DMS53 treated with DMSO at 0.1 percent for 48 hours (cell line): Measurements from ENCODE around the gene PRKCA.
A peak's percentile ranks its signal among the peaks of the same experiment; 100 is the strongest.
"Not testable (repeated sequence)": the region's sequence is repeated elsewhere in the genome, so short reads cannot be mapped to it uniquely, and the experiment has no call there.

Experiments used
- DNase-seq: peaks from one replicate; lab custom pipeline; 2025; ENCODE audit not compliant: unreplicated experiment; lab: John Stamatoyannopoulos, UW

The PRKCA gene

GRCh38 chr17:66379996-66380395 lies 77.6 kb downstream of the PRKCA start:
- DNase-seq, result no peak

- DNase-seq, result no peak
These were observed 79.4 kb downstream of the PRKCA start for GRCh38 chr17:66381701-66382362.

DNA sequence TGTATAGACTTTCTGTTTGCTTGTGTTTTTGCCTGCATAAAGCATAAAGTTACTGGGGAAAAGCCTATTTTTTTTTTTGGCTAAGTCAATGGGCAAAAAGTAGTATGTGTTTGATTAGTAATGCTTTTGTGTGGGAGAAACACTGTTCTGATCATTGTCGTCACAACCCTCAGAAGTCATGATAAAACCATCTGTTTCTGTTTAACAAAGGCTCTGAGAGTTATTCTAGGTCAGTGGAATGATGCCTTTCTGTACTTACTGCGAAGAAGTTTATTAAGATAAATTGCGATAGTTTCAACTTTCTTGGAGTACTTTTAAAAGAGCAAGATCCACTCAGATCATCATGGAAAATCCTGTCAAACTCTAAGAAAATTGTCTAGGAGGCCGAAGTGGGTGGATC lies 80.9 kb downstream of the PRKCA start:
- no peak for DNase-seq

GRCh38 chr17:66386498-66387351 lies 84.3 kb downstream of the PRKCA start:
- peak; percentile 54 for DNase-seq

DNA sequence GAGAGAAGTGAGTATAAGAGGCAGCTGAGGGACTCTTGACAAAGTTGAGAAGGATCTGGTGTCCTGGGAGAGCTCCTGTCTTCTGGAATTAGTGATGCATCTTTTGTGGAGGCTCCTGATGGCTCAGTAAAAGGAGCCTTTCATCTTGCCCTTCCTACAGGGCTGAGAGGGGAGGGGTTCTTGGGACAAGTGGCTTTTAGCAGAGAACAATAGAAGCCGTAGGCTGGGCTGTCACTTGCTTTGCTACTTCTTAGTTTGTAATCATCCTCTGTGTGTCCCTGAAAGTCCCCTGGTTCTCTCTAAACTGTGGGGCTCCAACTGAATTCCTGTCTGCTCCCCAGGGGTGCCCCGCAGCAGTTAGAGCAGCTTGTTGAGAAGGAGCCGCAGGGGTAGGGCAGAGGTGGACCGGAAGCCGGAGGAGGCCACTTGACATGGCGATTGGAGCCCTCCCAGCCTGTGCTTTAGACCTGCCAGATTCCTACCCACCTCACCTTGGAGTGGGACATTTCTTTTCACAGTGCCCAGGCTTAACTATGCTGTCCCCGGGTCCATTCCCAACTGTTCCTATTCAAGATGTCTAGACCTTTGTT lies 85.1 kb downstream of the PRKCA start:
- no peak for DNase-seq

DNA sequence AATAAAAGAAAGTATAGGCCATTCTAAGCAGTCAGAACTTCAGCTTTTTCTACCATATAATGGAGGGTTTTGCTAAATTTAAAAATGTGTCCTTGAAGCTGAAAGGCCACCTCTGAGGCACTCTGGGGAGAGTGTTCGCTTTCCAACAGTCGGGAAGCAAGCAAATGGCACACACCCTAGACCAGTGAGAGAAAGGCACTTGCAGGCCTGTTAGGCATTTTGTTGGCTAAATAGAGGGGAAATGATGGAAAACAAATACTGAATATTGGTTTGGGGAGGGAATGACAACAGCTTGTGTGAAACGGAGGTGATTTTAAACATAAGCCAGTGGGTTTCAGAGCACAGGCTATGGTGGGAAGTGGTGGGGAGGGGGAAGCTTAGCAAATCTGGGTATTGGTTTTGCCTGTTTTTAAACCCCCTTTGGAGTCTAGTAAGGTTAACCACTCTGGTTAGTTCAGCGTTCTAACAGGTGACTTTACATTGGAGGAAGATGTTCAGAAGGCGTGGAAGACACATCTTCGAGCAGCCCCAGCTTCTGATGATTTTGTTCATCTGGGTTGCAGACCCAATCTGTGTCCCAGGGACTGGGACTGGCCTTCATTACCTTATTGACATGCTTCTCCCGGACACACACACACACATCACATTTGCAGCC lies 90.5 kb downstream of the PRKCA start:
- DNase-seq, result no peak

DNA sequence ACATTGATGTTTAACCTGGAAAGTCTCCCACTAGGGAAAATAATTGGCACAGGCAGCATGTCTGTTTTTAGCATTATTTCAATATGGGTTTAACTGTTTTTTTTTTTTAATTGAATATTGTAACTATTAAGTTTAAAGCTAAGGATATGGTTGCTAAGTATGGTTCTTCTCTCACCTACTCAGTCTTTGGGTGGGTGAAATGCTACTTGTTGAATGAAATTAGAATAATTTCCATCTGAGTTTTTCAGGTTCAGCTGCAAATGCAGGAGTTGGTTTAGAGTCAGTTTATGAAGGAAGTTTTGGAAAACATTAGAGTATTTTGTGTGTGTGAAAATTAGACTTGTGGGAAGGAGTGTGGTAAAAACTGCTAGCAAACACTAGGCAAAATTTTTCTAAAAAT lies 93.5 kb downstream of the PRKCA start:
- DNase-seq, result no peak

DNA sequence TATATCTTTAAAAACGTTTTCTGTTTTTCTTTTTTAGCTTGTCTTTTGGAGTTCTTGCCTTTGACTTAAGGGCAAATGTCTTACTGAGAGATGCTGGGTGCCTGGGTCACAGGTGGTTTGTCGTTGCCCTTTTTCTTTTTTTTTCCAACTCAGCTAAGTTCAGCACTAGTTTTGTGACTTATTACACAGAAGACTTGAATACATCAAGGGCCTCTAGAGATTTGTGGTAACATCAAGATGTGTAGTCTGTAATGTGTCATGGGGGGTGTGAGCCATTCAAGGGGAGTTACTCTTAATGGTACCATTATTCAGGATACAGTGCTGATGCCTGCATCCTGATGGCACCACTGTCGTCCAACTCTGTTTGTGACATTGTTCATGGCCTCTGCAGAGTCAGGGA lies 95.1 kb downstream of the PRKCA start:
- no peak for DNase-seq

- no peak for DNase-seq
These were observed 95.6 kb downstream of the PRKCA start for GRCh38 chr17:66398059-66398458.

- no peak for DNase-seq
These were observed 96.2 kb downstream of the PRKCA start for GRCh38 chr17:66398617-66399016.

- DNase-seq, result no peak
These were observed 97.0 kb downstream of the PRKCA start for GRCh38 chr17:66399441-66399840.

DNA sequence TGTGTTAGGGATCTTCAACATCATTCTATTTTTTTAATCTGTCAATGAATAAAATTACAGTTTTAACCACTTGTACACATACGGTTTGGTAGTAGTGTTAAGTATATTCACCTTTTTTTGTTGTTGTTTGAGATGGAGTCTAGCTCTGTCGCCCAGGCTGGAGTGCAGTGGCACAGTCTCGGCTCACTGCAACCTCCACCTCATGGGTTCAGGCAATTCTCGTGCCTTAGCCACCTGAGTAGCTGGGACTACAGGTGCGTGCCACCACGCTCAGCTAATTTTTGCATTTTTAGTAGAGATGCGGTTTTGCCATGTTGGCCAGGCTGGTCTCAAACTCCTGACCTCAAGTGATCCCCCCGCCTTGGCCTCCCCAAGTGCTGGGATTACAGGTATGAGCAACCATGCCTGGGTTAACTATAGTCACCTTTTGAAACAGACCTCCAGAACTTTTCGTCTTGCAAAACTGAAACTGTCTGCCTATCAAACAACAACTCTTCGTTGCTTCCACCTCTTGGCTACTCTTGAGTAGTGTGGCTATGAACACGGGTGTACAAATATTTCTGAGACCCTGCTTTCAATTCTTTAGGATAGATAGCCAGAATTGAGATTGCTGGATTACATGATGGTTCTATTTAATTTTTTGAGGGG lies 97.8 kb downstream of the PRKCA start:
- not testable (repeated sequence) for DNase-seq

DNA sequence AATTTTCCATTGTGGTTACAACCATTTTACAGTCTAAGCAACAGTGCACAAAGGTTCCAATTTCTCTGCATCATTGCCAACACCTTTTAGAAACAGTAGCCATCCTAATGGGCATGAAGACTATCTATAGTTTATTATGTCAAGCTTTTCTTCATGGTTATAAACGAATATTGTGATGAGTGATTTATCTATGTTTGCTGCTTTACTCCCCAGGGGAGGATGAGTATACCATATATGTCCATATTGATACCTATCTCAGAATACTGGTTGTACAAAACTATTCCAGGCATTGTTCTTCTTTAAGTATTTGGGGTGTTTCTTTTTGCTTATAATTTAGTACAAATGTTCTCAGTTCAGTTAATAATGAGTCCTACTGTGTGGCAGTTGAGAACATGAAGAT lies 98.3 kb downstream of the PRKCA start:
- no peak for DNase-seq

GRCh38 chr17:66401364-66401763 lies 99.0 kb downstream of the PRKCA start:
- no peak for DNase-seq

DNA sequence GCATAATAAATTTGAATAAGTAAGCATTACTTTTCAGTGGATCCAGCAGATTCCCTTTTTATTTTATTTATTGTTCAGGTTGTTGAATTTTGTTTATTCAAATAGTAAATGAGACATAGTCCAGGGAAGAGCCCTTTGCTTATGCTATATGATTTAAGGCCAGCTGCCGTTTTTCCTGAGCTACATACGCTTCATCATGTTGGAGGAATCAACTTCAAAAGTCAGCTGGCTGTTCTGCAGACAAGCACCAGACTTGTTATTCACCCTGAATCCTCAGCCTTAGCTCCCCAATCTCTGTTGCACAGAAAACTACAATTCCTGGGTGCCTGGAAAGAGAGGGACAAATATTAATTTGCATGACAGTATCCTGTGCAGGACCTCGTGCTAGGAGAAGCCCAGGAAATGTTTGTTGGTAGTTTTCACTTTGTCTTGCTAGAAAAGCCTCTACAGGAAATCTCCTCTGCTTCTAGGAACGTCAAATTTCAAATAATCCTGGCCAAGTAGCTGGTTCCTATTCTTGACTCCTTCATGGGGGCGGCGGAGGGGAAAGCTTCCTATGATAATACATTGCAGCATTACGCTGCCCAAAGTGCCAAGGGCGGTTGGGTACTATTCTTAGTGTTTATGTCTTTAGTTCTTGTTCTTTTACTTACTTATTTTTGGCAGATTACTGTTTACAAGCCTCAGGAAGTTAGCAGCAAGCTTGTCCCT lies 101.6 kb downstream of the PRKCA start:
- no peak for DNase-seq

- DNase-seq, result no peak
These were observed 103.6 kb downstream of the PRKCA start for GRCh38 chr17:66405836-66406677.

DNA sequence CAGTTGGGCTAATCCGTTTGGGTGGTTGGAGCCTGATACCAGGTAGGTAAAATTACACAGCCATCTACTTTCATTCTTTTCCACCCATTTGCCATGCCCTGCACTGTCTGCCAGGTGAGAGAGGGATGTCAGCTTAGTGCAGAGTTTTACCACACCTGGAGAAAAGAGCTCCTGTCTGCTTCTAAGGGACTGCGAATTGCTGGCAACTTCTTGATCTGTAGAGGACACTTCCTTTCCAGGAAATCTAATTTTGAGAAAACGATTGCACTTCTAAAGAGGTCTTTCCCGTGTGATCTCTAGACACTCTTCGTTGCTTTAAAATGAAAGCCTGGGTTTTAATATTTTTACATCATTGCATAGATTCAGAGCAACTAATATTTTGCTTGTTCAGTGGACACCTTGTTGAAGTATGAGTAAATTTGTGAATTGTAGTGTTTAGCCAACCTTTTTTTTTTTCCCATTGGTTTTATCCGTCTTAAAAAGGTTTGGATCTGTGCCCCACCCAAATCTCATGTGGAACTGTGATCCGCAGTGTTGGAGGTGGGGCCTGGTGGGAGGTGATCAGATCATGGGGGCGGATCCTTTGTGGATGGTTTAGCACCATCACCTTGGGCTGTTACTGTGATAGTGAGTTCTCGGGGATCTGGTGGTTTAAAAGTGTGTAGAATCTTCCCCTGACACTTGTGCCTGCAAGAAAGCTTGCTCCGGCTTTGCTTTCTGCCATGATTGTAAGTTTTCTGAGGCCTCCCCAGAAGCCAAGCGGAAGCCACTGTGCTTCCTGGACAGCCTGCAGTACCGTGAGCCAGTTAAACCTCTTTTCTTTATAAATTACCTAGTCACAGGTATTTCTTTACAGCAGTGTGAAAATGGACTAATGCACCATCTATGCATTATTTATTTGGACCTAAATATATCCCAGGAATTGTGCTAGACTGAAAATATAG lies 104.6 kb downstream of the PRKCA start:
- no peak for DNase-seq

DNA sequence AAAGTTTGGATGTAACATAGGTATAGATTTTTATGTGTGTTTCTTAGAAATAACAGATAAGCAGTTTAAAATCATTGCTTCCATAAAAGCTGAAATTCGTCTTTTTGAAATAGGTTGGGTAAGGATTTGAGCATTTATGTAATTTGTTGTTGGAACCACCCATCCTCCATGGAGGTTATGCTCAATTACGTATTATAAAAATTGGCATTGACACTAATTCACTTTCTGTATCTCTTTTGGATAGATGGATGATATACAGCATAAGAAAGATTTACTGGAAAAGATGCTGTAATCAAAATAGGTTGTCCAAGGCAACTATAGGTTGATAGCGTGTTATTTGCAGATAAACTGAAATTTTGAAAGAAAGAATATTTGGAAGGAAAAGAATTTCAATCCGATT lies 105.5 kb downstream of the PRKCA start:
- no peak for DNase-seq

DNA sequence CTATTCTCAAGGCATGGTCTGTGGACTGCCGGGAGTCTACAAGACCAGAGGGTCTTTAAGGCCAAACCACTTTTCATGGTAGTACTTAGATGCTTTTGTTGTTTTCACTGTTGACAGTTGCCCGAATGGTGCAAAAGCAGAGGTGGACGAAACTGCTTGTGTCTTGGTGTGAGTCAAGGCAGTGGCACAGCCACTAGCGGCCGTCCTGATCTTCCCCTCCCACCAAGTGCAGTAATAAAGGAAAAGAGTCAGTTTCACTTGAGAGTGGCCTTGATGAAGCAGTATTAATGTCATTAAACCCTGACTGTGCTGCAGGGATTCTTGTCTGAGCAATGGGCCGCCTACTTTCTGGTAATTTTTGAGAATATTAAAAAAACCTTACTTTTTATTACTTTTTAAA lies 109.1 kb downstream of the PRKCA start:
- DNase-seq, result no peak
